K562 (cell line): ENCODE data around the gene RARA. TPM values are rescaled to one million over a fixed set of nuclear protein-coding genes. Genes with fewer than 3 reads are reported as not detected.

ENCODE experiments used
- ATAC-seq: fragments of 200-7000 bp; cut with Tn5 transposase; 3 replicates; pipeline ENCODE4 v1.9.1; 2020; ENCODE audit warnings: moderate library complexity
- BruUV-seq: library from RNA; stranded (reverse); fragments of 400-500 nt; replicated peaks from 2 replicates; lab custom pipeline; 2021; lab: Mats Ljungman, UMichigan
- CTCF ChIA-PET: fragments of 300-600 bp; formaldehyde crosslinking; extraction: SDS; loops from one replicate; lab custom pipeline; 2021; ENCODE audit warnings: low intra/inter-chr PET ratio; lab: Yijun Ruan, JAX
- POLR2A ChIA-PET: fragments of 300-600, 350-650 bp; sonication (Branson Sonifier 250); formaldehyde crosslinking; extraction: SDS; loops from one replicate; lab custom pipeline; 2021; ENCODE audit warnings: antibody characterized with exemption, inconsistent platforms; lab: Yijun Ruan, JAX
- DNase-seq, 4 experiments: peaks; one replicate each; pipeline versions ENCODE4 v3.0.0 to v3.0.0-alpha.2; 2011 to 2018; ENCODE audit warnings: low spot score in 3 of 4, mixed read lengths in 3 of 4; ENCODE audit errors: extremely low read depth in 1 of 4
- FAIRE-seq: peaks from 2 replicates; lab custom pipeline; 2011; peaks lifted over from hg19 to GRCh38; lab: Jason Lieb, UNC
- H2AFZ ChIP-seq: 2 replicates; pipeline ENCODE4 v1.6.0; 2011; ENCODE audit warnings: low read depth, low read length, control low read depth, inconsistent platforms
- H3K27ac ChIP-seq: fragments of 200-600 bp; 3 replicates; pipeline ENCODE4 v1.8.0; 2011; ENCODE audit warnings: low read depth, mild to moderate bottlenecking, control low read depth, inconsistent platforms, low read length, moderate library complexity, mixed read lengths; ENCODE audit errors: extremely low read depth
- H3K27me3 ChIP-seq, 2 experiments: fragments of 300-600 bp in 1 of 2; 2 replicates in 1 of 2; 3 replicates in 1 of 2; pipeline versions ENCODE4 v1.6.0 to v1.8.0; 2011; ENCODE audit warnings: inconsistent platforms in 2 of 2, low read length in 2 of 2, mild to moderate bottlenecking in 1 of 2, mixed read lengths in 1 of 2, moderate library complexity in 1 of 2; ENCODE audit not compliant: control insufficient read depth in 2 of 2, insufficient read depth in 2 of 2
- H3K36me3 ChIP-seq: fragments of 300-600 bp; 3 replicates; pipeline ENCODE4 v1.8.0; 2011; ENCODE audit warnings: mild to moderate bottlenecking, low read length, inconsistent platforms; ENCODE audit not compliant: control insufficient read depth, insufficient read depth
- H3K4me1 ChIP-seq, 2 experiments: fragments of 200-600 bp in 1 of 2; replicated peaks in 1 of 2; 2 replicates in 1 of 2; 3 replicates in 1 of 2; pipeline versions ENCODE4 v1.5.1 to v1.8.0; 2011; ENCODE audit warnings: inconsistent platforms in 2 of 2, low read length in 2 of 2, mild to moderate bottlenecking in 1 of 2, mixed read lengths in 1 of 2, moderate library complexity in 1 of 2; ENCODE audit not compliant: control insufficient read depth in 2 of 2, insufficient read depth in 2 of 2
- H3K4me2 ChIP-seq: 2 replicates; pipeline ENCODE4 v1.6.1; 2011; ENCODE audit warnings: low read length, control low read depth, inconsistent platforms, mixed read lengths; ENCODE audit not compliant: insufficient read depth
- H3K4me3 ChIP-seq: fragments of 200-600 bp; sonication (generic), shearing (Covaris generic); 2 replicates; pipeline ENCODE4 v1.5.1; 2016; ENCODE audit warnings: control low read depth, inconsistent platforms
- H3K79me2 ChIP-seq: fragments of 200-600 bp; 3 replicates; pipeline ENCODE4 v1.8.0; 2011; ENCODE audit warnings: low read length, inconsistent platforms; ENCODE audit not compliant: control insufficient read depth, insufficient read depth
- H3K9ac ChIP-seq, 2 experiments: 2 replicates each; pipeline versions ENCODE4 v1.6.0 to v1.6.1; 2011; ENCODE audit warnings: low read depth in 2 of 2, low read length in 2 of 2, control low read depth in 1 of 2, inconsistent platforms in 1 of 2, mild to moderate bottlenecking in 1 of 2, mixed read lengths in 1 of 2; ENCODE audit not compliant: insufficient read depth in 1 of 2
- H3K9me1 ChIP-seq: one replicate; pipeline ENCODE4 v1.6.0; 2011; ENCODE audit warnings: inconsistent platforms, mild to moderate bottlenecking, low read length, moderate library complexity; ENCODE audit not compliant: control insufficient read depth, insufficient read depth
- H3K9me3 ChIP-seq: replicated peaks from 2 replicates; pipeline ENCODE4 v1.5.1; 2011; ENCODE audit warnings: low read depth, low read length, inconsistent platforms; ENCODE audit not compliant: control insufficient read depth, insufficient read depth
- H4K20me1 ChIP-seq: replicated peaks from 2 replicates; pipeline ENCODE4 v1.6.1; 2011; ENCODE audit warnings: low read length, inconsistent platforms, mixed read lengths; ENCODE audit not compliant: control insufficient read depth, insufficient read depth
- ATF3 ChIP-seq, 2 experiments: fragments of 450-650 bp in 1 of 2; sonication (generic) in 1 of 2; formaldehyde crosslinking in 1 of 2; IDR thresholded peaks in 1 of 2; conservative IDR thresholded peaks in 1 of 2; 2 replicates each; pipeline versions ENCODE4 v1.6.1 to v1.8.1; 2016 to 2023; ENCODE audit warnings: mild to moderate bottlenecking in 2 of 2, moderate library complexity in 2 of 2, inconsistent platforms in 1 of 2, missing genetic modification reagents in 1 of 2
- CEBPB ChIP-seq: fragments of 450-650 bp; IDR thresholded peaks from 2 replicates; pipeline ENCODE4 v1.6.1; 2016; ENCODE audit warnings: missing genetic modification characterization, missing compliant biosample characterization
- ESRRB ChIP-seq: fragments of 250-450 bp; sonication (Bioruptor Pico); IDR thresholded peaks from 2 replicates; pipeline ENCODE4 v1.5.0; 2020; ENCODE audit warnings: mild to moderate bottlenecking, moderate library complexity, borderline replicate concordance
- JUN ChIP-seq, 2 experiments: sonication (generic) in 1 of 2; formaldehyde crosslinking in 1 of 2; IDR thresholded peaks; 2 replicates each; pipeline versions ENCODE4 v1.6.1 to v1.8.0; 2012 to 2022; ENCODE audit warnings: borderline replicate concordance in 2 of 2, mild to moderate bottlenecking in 2 of 2, improper control_type of control experiment in 1 of 2, low read depth in 1 of 2, low read length in 1 of 2, missing genetic modification reagents in 1 of 2
- JUND ChIP-seq, 2 experiments: IDR thresholded peaks; 2 replicates in 1 of 2; 3 replicates in 1 of 2; pipeline ENCODE4 v1.6.1; 2011; ENCODE audit warnings: borderline replicate concordance in 2 of 2, low read depth in 2 of 2, low read length in 2 of 2, improper control_type of control experiment in 1 of 2, missing biosample characterization in 1 of 2, missing genetic modification characterization in 1 of 2, missing genetic modification reagents in 1 of 2
- NFIC ChIP-seq: fragments of 450-650 bp; IDR thresholded peaks from 2 replicates; pipeline ENCODE4 v1.6.1; 2017; ENCODE audit warnings: mild to moderate bottlenecking, inconsistent platforms
- SMARCE1 ChIP-seq: fragments of 450-650 bp; IDR thresholded peaks from 2 replicates; pipeline ENCODE4 v1.7.1; 2016; ENCODE audit warnings: mild to moderate bottlenecking
- WGBS: fragments of 100-300 bp; shearing (Covaris generic); methylation state at CpG from one replicate; pipeline ENCODE4 v1.1.6; 2016; ENCODE audit warnings: low coverage, mixed read lengths; ENCODE audit not compliant: insufficient coverage; ENCODE audit errors: missing lambda C conversion rate; 5-methylcytosine and 5-hydroxymethylcytosine counted together
- in situ Hi-C: fragments of 300-500 bp; cut with MboI; formaldehyde crosslinking; loops from 4 replicates; pipeline ENCODE4 v1.15.0; 2018; ENCODE audit warnings: inconsistent platforms, mixed read lengths
- intact Hi-C: fragments of 100-400 bp; cut with micrococcal nuclease; formaldehyde crosslinking; loops from 2 replicates; pipeline ENCODE4 v1.14.2; 2022
- polyA plus RNA-seq, 8 experiments: library from polyadenylated mRNA; depleted of rRNA in 4 of 8; stranded (reverse) in 5 of 8; unstranded in 3 of 8; fragments of >200 nt; fragmentation: Nextera tagmentation in 2 of 8; fragmentation: Illumina TruSeq in 1 of 8; extraction: Ambion mirVana in 2 of 8; extraction: Trizol in 1 of 8; gene quantifications; 2 replicates each; pipeline versions ENCODE4 v1.2.1 to v1.2.3, GENCODE V29; 2011 to 2014; ENCODE audit warnings: inconsistent platforms in 1 of 8, missing spikeins in 1 of 8
- total RNA-seq, 7 experiments: library from RNA; depleted of rRNA in 6 of 7; stranded (reverse); fragments of >200 nt in 6 of 7; fragmentation: Illumina TruSeq in 2 of 7; extraction: Trizol in 2 of 7; gene quantifications; 2 replicates each; pipeline versions ENCODE4 v1.2.1 to v1.2.3, GENCODE V29; 2011 to 2021; ENCODE audit warnings: low replicate concordance in 1 of 7

Gene RARA
- total and polyA plus RNA-seq, 9 of the 15 experiments (the other 6 are each of a cell fraction or from before 2014, with no cell fraction given) = 0.10 to 28.0 (median 7.9) TPM

GRCh38 chr17:40314584-40314956 lies 5.6 kb downstream of the RARA start:
- Histone ChIP-seq H4K20me1 (no peaks in the 10 kb centered on the region), H3K27me3 (no peaks in the 10 kb centered on the region), H3K9me3 (no peaks in the 10 kb centered on the region), H2AFZ (no peak overlapping the region), H3K79me2 (peaks cover 15% of the 10 kb centered on the region), H3K4me2 (no peak overlapping the region), H3K36me3 (no peaks in the 10 kb centered on the region), H3K4me3 (no peak overlapping the region), H3K27ac (no peak overlapping the region), H3K9ac (peak overlapping the region in 1 of 2 experiments; percentile 6; a peak in 1 of 4 replicates), H3K9me1 (no peaks in the 10 kb centered on the region), H3K4me1 (peaks cover 40 to 50% of the 10 kb centered on the region in 2 experiments)
- ATAC-seq = no peak
- no TSS peak for BruUV-seq
- in situ Hi-C loops = no loop called here
- ChIA-PET POLR2A (no interaction called here), CTCF (no interaction called here)
- no peak for DNase-seq
- WGBS = 57% methylated on average over 3 of the region's 3 CpGs
- no peak for FAIRE-seq
- TF ChIP-seq NFIC (peak; percentile 89), CEBPB (tag) (no peak), JUN (IDR thresholded peaks at IDR 0.05; ENCODE audit: borderline replicate concordance, low read depth, low read length) (peak; percentile 37; the same call in 1 of the 2 replicates), JUN (CRISPR knock-in tag; IDR thresholded peaks at IDR 0.05; ENCODE audit: borderline replicate concordance) (no peak), ATF3 (IDR thresholded peaks at IDR 0.05) (peak; percentile 38; the same call in 1 of the 2 replicates), ATF3 (CRISPR knock-in tag; conservative IDR thresholded peaks at IDR 0.05) (no peak), JUND (IDR thresholded peaks at IDR 0.05; ENCODE audit: borderline replicate concordance, low read depth, low read length) (peak; percentile 12; the same call in 1 of the 2 replicates), JUND (tag; IDR thresholded peaks at IDR 0.05; ENCODE audit: borderline replicate concordance, low read depth, low read length) (no peak), SMARCE1 (0 out of 2 replicates have a peak, but pooled peaks have one; percentile 14), ESRRB (no peak)
- intact Hi-C loops = no loop called here
